ENCODE measurements around the gene LCA5.
"Not testable (repeated sequence)": the region's sequence is repeated elsewhere in the genome, so short reads cannot be mapped to it uniquely, and the experiment has no call there.

LCA5 gene

GRCh38 chr6:79536954-79537747 is at the start of gene LCA5:
Gene LCA5, minus strand, starts transcription at chr6:79537430. Its CDS starts 18,536 bp downstream, at chr6:79518894.
- DNase-seq (ENCODE audit: low spot score): peak; percentile 98

DNA sequence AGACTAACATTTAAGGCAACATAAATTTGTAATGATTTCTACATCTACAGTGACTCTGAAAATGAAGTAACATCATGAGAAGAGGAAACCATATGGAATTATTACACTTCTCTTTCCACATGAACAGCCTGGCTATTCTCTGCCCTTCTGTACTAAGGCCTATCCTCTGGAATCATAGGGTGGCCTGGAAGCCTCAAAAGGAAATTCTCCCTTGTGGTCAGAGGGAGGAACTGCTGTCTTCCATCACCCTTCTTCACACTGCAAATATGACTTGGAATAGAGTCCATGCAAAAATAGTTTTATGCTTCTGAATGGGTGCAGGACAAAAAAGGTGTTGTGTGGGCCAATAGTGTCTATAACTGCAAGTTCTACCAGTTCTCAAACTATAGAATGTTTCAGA is 49.3 kb upstream of the LCA5 start:
- no peak for DNase-seq (ENCODE audit: low spot score)

DNA sequence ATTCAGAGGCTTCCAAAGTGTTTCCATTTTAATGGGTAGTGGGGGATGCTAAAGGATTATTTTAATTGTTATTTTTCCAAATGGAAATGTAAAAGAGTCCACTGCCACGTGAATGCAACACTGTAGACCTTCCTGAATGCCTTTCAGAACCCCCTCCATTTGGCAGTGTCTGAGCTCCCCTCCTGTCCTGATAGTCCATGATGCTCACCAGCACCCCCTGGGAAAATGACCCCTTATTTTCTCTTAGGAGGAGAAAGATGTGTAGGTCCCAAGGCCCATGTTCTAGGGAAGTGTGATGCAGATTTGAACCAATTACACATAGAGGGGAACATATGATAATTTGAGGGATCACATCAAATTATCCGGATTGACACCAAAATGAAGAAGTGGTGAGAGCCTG is 47.1 kb upstream of the LCA5 start:
- DNase-seq (ENCODE audit: low spot score): no peak

DNA sequence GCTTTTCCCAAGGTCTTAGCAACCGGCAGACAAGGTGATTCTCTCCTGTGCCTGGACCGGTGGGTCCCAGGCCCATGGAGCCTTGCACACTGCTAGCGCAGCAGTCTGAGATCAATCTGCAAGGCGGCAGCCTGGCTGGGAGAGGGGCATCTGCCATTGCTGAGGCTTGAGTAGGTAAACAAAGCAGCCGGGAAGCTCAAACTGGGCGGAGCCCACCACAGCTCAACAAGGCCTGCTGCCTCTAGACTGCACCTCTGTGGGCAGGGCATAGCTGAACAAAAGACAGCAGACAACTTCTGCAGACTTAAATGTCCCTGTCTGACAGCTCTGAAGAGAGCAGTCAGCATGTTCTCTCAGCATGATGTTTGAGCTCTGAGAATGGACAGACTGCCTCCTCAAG is 40.7 kb upstream of the LCA5 start:
- DNase-seq (ENCODE audit: low spot score): not testable (repeated sequence)

GRCh38 chr6:79574630-79575225 is 37.5 kb upstream of the LCA5 start:
- no peak for DNase-seq (ENCODE audit: low spot score)

DNA sequence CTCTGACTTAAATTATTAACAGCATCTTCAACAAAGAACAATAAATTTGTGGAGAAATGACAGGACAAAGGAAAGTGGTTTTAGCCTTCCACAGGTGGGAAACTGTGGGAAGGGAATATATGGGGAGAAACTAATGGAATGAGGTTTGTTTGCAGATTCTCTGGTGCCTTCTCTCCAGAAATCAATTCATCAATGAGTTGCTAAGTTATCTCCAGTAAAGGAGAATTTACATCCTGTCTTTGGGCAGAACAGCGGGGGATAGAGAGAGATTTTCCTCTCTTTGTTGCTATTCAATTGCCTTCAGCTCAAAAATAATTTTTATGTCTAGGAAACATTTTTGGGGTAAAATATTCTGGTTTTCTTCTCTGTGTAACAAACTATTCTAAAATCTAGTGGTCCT is 36.9 kb upstream of the LCA5 start:
- DNase-seq (ENCODE audit: low spot score): no peak

GRCh38 chr6:79571030-79571367 is 33.8 kb upstream of the LCA5 start:
- no peak for DNase-seq (ENCODE audit: low spot score)

GRCh38 chr6:79570129-79571029 is 33.1 kb upstream of the LCA5 start:
- DNase-seq (ENCODE audit: low spot score): peak; percentile 46

DNA sequence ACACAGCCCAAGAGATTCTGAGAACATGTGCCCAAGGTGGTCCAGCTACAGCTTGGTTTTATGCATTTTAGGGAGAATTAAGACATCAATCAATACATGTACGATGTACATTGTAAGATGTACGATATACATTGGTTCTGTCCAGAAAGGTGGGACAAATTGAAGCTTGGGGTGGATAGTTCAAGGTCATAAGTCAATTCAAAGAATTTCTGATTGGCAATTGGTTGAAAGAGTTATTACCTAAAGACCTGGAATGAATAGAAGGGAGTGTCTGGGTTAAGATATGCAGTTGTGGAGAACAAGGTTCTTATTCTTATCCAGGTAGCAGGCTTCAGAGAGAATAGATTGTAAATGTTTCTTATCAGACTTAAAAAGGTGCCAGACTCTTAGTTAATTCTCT is 31.8 kb upstream of the LCA5 start:
- no peak for DNase-seq (ENCODE audit: low spot score)

DNA sequence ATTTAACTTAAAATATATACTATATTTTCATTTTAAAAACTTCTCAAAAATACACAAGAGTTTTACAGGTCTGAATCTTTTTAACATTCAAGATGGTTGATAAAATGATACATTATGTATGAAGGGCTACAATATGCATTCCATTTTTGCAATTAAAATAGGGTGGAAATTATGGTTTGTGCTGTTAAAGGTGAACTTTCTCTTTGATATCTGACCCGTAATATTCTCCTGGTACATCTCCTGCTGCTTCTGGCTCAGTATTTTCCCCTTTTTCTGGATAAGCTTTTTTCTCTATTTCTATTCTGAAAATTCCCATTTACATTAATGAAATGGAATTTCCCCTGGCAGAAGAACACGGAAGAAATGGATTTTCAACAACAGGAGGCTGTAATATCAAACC is 27.4 kb upstream of the LCA5 start:
- DNase-seq (ENCODE audit: low spot score): no peak

GRCh38 chr6:79559706-79560105 is 22.5 kb upstream of the LCA5 start:
- no peak for DNase-seq (ENCODE audit: low spot score)

DNA sequence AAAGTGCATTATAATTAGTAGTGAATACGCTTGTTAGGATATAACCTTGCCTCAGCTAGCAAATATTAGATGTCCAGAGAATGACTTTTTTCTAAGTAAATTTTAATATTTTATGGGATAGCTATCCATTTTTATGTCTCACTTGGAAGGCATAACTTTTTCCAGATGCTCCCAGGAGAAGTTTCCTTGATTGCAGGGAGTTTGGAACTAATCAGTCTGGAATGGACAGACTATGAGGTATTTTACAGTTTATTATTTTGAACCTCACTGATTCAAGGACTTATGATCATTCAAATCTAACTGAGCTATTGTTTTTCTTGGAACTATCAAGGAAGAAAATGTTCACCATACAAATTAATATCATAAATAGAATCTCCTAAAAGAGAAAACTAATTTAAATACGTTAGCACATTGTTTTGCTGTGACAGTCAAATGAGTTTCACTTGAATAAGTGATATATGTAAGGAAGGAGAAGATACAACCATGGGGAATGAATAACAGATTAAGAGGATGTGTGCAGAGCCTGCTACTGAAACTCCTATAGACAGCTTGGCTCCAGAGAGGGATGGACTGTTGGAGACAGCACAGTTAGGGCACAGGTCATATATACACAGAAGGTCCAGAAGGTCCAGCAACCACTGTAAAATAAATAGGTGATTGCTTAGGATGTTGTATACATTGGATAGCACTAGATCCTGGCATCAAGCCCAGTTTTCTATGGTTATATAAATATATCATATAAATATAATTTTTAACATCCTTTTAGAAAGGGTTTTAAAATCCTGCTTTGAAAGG is 20.6 kb upstream of the LCA5 start:
- no peak for DNase-seq (ENCODE audit: low spot score)

DNA sequence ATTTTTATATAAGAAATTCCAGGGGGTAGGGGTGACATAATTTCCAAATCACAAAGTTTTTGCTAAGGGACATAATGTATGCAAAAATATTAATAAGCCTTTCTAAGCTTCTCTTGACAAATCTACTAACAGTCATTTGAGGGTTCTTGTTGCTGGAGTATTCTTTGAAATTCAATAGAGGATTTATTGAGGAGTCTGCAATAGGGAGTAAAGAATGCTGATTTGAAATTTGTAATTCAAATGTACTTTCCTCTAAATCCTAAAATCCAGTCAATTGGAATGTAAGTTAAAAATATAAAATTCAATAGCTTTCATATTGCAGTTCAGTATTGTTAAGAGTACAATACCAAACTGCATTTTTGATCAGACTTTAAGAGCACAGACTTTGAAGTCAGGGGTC is 17.1 kb upstream of the LCA5 start:
- DNase-seq (ENCODE audit: low spot score): no peak

DNA sequence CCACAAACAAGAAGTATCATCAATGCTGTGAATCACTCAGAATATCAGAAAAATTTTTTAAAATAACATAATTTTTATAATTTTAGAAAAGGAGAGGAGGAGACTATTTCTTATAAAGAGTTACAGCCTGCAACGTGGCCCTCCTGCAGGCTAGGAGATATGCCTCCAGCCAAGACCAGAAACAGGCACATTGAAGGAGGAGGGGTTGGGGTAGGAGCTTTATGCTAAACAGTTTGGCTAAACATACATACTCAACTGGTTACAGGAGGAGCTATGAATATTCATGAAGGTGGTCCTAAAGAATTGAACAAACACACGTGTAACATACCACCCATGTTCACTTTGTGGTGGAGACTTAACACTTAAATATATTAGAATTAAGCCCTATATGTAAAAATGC is 14.2 kb upstream of the LCA5 start:
- DNase-seq (ENCODE audit: low spot score): no peak

GRCh38 chr6:79548304-79548703 is 11.1 kb upstream of the LCA5 start:
- no peak for DNase-seq (ENCODE audit: low spot score)

GRCh38 chr6:79546186-79546585 is 9.0 kb upstream of the LCA5 start:
- no peak for DNase-seq (ENCODE audit: low spot score)

GRCh38 chr6:79544939-79545450 is 7.8 kb upstream of the LCA5 start:
- peak; percentile 90 for DNase-seq (ENCODE audit: low spot score)

DNA sequence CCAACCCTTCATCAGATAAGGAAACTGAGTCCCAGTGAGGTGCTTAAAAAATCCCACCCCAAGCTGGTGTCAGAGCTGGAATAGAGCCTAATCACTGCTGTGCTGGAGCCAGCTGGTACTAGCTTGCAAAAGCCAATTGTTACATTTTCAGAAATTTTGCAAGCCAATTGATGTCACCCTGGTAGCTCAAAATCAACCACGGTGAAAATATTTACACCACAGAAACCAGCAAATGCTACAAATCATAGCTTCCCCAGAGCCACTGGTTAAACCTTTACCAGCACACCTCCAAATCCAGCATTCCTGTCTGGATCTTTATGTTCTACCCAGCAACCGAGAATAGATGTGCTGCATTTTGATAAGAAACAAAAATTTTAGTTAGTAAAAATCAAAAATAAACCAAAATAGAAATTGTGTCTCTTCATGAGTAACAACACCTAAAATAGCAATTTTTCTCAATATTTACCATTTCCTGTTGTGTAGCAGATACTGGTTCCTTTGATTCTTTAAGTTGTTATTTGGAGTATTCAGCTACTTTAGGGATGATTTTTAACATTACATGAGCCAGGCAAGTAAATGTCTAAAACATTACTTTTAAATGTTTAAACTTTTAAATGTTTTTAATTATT is 7.2 kb upstream of the LCA5 start:
- peak; percentile 70 for DNase-seq (ENCODE audit: low spot score)

GRCh38 chr6:79543886-79544285 is 6.7 kb upstream of the LCA5 start:
- DNase-seq (ENCODE audit: low spot score): no peak

DNA sequence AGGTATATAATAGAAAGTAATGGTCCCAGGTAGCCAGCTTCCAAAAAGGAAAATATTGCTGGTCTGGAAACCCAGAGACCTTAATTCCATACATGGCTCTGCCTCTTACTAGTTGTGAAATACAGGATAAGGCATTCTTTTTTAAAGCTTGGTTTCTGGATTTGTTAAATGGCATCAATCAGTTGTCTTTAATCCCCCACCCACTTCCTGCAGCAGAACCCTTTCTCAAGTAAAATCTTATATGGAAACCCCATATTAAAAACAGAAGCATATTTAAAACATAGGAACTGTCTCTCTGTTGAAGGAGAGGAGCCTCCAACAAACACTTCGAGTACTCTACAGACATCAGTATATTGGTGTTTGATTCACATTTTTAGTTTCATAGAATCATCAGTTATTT is 6.2 kb upstream of the LCA5 start:
- no peak for DNase-seq (ENCODE audit: low spot score)
